BJ (cell line): Measurements from ENCODE around the gene SNX21. TPM values are rescaled to one million over a fixed set of nuclear protein-coding genes. Genes with fewer than 3 reads are reported as not detected.
A peak's percentile ranks its signal among the peaks of the same experiment; 100 is the strongest.

Source experiments
- CTCF ChIA-PET: fragments of 350-600 bp; formaldehyde crosslinking; extraction: SDS; loops from one replicate; lab custom pipeline; 2021; ENCODE audit warnings: antibody characterized with exemption, inconsistent platforms; lab: Yijun Ruan, JAX
- POLR2A ChIA-PET: fragments of 300-600 bp; sonication (Branson Sonifier 250); formaldehyde crosslinking; extraction: SDS; loops from one replicate; lab custom pipeline; 2021; ENCODE audit warnings: antibody characterized with exemption; lab: Charles Lee
- DNase-seq: peaks from one replicate; pipeline ENCODE4 v3.0.0-alpha.2; 2011; ENCODE audit warnings: low read depth
- H3K27me3 ChIP-seq: 2 replicates; pipeline ENCODE4 v1.6.0; 2011; ENCODE audit warnings: low read length; ENCODE audit not compliant: control insufficient read depth, insufficient read depth
- H3K36me3 ChIP-seq: 2 replicates; pipeline ENCODE4 v1.5.1; 2011; ENCODE audit warnings: low read length; ENCODE audit not compliant: control insufficient read depth, insufficient read depth
- H3K4me3 ChIP-seq: 2 replicates; pipeline ENCODE4 v1.5.1; 2011; ENCODE audit warnings: low read depth, mild to moderate bottlenecking, control low read depth, low read length
- CTCF ChIP-seq: IDR thresholded peaks from 2 replicates; pipeline ENCODE4 v1.5.1; 2011; ENCODE audit warnings: low read depth, mild to moderate bottlenecking, control low read depth, inconsistent platforms, low read length, moderate library complexity; ENCODE audit not compliant: insufficient read depth
- polyA plus RNA-seq: library from polyadenylated mRNA; depleted of rRNA; stranded (reverse); fragments of >200 nt; gene quantifications from 2 replicates; pipeline ENCODE4 v1.2.3, GENCODE V29; 2011

Gene SNX21
- polyA plus RNA-seq, 1 experiment: 17.8 TPM

- peak; percentile 59 for DNase-seq
- ChIA-PET CTCF (interaction anchor here (0.8 to 3.6 kb wide), 7 partner anchors 9 to 73 kb away, joined by 3 to 11 read pairs (median 3); partner anchors contain the start of genes SNX21 and SPATA25), POLR2A (interaction anchor here (0.6 to 1.4 kb wide), 2 partner anchors 9 to 10 kb away, joined by 4 to 8 read pairs; no protein-coding TSS in a partner anchor)
- TF ChIP-seq CTCF: no peak
- H3K4me3 ChIP-seq: no peak overlapping the region
- H3K36me3 ChIP-seq: no peaks in the 10 kb centered on the region
- H3K27me3 ChIP-seq: no peaks in the 10 kb centered on the region; the same call in 1 of the 2 replicates
Measured at GRCh38 chr20:45817376-45818194, 16.0 kb upstream of the SNX21 start.

- CTCF ChIA-PET: interaction anchor here (1.4 to 3.6 kb wide), 3 partner anchors 8 to 19 kb away, joined by 3 to 11 read pairs (median 5); no protein-coding TSS in a partner anchor
- no peak for TF ChIP-seq CTCF
- POLR2A ChIA-PET: no interaction called here
Measured at GRCh38 chr20:45818239-45818638, 15.4 kb upstream of the SNX21 start.

GRCh38 chr20:45819466-45819865 is 14.1 kb upstream of the SNX21 start:
- no peak for TF ChIP-seq CTCF
- POLR2A ChIA-PET: interaction anchor here (0.6 kb wide), 1 partner anchor 153 kb away, joined by 6 read pairs; the partner anchor contains the start of gene ZNF335
- Histone ChIP-seq H3K4me3 (no peak overlapping the region), H3K27me3 (no peaks in the 10 kb centered on the region; the same call in 1 of the 2 replicates), H3K36me3 (no peaks in the 10 kb centered on the region)
- no peak for DNase-seq
- CTCF ChIA-PET: interaction anchor here (0.6 to 3.6 kb wide), 4 partner anchors 9 to 1629 kb away, joined by 3 to 11 read pairs (median 4); no protein-coding TSS in a partner anchor

More at GRCh38 chr20:45818239-45818638, 15.4 kb upstream of the SNX21 start:
- DNase-seq: no peak
- H3K36me3 ChIP-seq: no peaks in the 10 kb centered on the region
- no peaks in the 10 kb centered on the region; the same call in 1 of the 2 replicates for H3K27me3 ChIP-seq
- no peak overlapping the region for H3K4me3 ChIP-seq

GRCh38 chr20:45821947-45822346 is 11.7 kb upstream of the SNX21 start:
- no peak for TF ChIP-seq CTCF
- ChIA-PET POLR2A (no interaction called here), CTCF (interaction anchor here (0.6 to 2.2 kb wide), 5 partner anchors 8 to 1717 kb away, joined by 3 to 11 read pairs (median 3); no protein-coding TSS in a partner anchor)
- Histone ChIP-seq H3K4me3 (no peak overlapping the region), H3K36me3 (no peaks in the 10 kb centered on the region), H3K27me3 (no peaks in the 10 kb centered on the region; the same call in 1 of the 2 replicates)
- no peak for DNase-seq

GRCh38 chr20:45822857-45823256 is 10.7 kb upstream of the SNX21 start:
- no peaks in the 10 kb centered on the region for H3K36me3 ChIP-seq
- no peak for DNase-seq
- POLR2A ChIA-PET: no interaction called here
- H3K27me3 ChIP-seq: no peaks in the 10 kb centered on the region; the same call in 1 of the 2 replicates
- no peak for TF ChIP-seq CTCF
- CTCF ChIA-PET: interaction anchor here (0.6 to 2.2 kb wide), 4 partner anchors 9 to 165 kb away, joined by 3 to 11 read pairs (median 4); no protein-coding TSS in a partner anchor
- no peak overlapping the region for H3K4me3 ChIP-seq
